ENCODE measurements around the gene TTC21B.
"Not testable (repeated sequence)": the region's sequence is repeated elsewhere in the genome, so short reads cannot be mapped to it uniquely, and the experiment has no call there.

The TTC21B gene

GRCh38 chr2:165871025-165871424, 82.6 kb downstream of the TTC21B start:
- H3K36me3 ChIP-seq (ENCODE audit: control insufficient read depth, insufficient read depth, low read length) = no peaks in the 10 kb centered on the region
- H3K27me3 ChIP-seq (replicated peaks; ENCODE audit: control insufficient read depth, insufficient read depth, low read length) = no peaks in the 10 kb centered on the region
- H3K4me3 ChIP-seq (replicated peaks; ENCODE audit: low read depth, low read length) = no peak overlapping the region
- no peak for TF ChIP-seq CTCF (IDR thresholded peaks at IDR 0.05; ENCODE audit: insufficient read depth, low read length, poor library complexity, severe bottlenecking)
- no peak for DNase-seq (ENCODE audit: extremely low read depth, insufficient read length)

DNA sequence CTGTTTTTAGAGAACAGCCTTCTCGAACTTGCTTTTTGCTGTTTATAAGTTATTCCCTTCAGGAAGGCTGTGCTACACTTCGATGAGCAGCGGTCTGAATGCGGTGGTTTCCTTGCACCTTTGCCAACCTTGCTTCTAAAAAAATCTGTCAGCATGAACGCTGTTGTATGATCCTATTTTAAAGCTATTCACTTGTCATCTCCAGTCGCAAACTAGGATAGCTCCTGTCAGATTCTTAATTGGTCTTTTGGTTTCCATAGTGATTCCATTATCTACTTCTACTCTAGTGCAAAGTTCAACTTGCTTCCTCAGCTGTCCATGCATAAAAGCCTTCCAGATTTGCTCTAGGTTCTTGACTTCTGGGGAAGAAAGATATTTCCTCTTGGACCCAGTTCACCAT, 83.2 kb downstream of the TTC21B start:
- no peak for TF ChIP-seq CTCF (IDR thresholded peaks at IDR 0.05; ENCODE audit: insufficient read depth, low read length, poor library complexity, severe bottlenecking)
- no peaks in the 10 kb centered on the region for H3K36me3 ChIP-seq (ENCODE audit: control insufficient read depth, insufficient read depth, low read length)
- no peaks in the 10 kb centered on the region for H3K27me3 ChIP-seq (replicated peaks; ENCODE audit: control insufficient read depth, insufficient read depth, low read length)
- no peak for DNase-seq (ENCODE audit: extremely low read depth, insufficient read length)
- H3K4me3 ChIP-seq (replicated peaks; ENCODE audit: low read depth, low read length) = no peak overlapping the region

DNA sequence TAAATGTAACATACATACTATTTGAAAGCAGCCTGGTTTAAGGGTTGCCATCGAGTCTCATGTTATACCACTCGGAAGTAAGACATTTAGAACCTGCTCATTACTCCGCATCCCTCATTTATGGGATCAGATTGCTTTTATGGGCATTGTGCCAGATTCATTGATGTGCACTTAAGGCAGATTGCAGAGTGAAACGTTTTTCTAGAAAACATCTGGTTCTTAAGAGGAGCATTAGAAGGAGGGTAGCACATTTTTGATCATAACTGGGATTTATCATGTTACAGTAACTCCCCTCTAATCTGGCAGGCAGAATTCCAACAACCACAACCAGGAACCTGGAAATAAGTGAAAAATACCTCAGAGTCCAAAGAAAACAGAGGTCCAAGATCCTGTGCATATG, 85.4 kb downstream of the TTC21B start:
- Histone ChIP-seq H3K36me3 (ENCODE audit: control insufficient read depth, insufficient read depth, low read length) (no peaks in the 10 kb centered on the region), H3K4me3 (replicated peaks; ENCODE audit: low read depth, low read length) (no peak overlapping the region), H3K27me3 (replicated peaks; ENCODE audit: control insufficient read depth, insufficient read depth, low read length) (no peaks in the 10 kb centered on the region)
- no peak for TF ChIP-seq CTCF (IDR thresholded peaks at IDR 0.05; ENCODE audit: insufficient read depth, low read length, poor library complexity, severe bottlenecking)
- DNase-seq (ENCODE audit: extremely low read depth, insufficient read length) = no peak

- Histone ChIP-seq H3K36me3 (ENCODE audit: control insufficient read depth, insufficient read depth, low read length) (no peaks in the 10 kb centered on the region), H3K4me3 (replicated peaks; ENCODE audit: low read depth, low read length) (no peak overlapping the region), H3K27me3 (replicated peaks; ENCODE audit: control insufficient read depth, insufficient read depth, low read length) (no peaks in the 10 kb centered on the region)
- TF ChIP-seq CTCF (IDR thresholded peaks at IDR 0.05; ENCODE audit: insufficient read depth, low read length, poor library complexity, severe bottlenecking) = no peak
- no peak for DNase-seq (ENCODE audit: extremely low read depth, insufficient read length)
Observed at GRCh38 chr2:165864296-165864695, 89.3 kb downstream of the TTC21B start.

DNA sequence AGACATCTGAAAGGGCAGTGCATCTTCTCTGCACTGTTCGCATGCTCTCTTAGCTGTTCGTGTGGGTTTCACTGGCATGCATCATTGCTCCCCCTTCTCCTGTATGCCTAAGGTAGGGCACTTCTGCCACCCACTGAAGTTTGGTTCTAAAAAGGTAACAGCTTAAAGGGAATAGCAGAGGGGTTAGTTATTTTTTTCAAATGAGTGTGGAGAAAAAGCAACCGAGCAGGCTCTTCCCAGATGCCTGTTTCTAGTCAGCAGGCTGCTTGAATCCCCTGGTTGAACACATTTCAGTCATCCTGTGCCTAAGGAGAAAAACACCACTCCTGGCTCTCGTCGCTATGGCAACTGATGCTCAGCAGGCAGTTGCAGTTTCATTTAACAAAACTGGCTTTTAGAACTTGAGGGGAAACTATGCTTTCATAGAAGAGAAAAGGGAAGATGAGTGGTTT, 89.7 kb downstream of the TTC21B start:
- Histone ChIP-seq H3K36me3 (ENCODE audit: control insufficient read depth, insufficient read depth, low read length) (no peaks in the 10 kb centered on the region), H3K27me3 (replicated peaks; ENCODE audit: control insufficient read depth, insufficient read depth, low read length) (no peaks in the 10 kb centered on the region), H3K4me3 (replicated peaks; ENCODE audit: low read depth, low read length) (no peak overlapping the region)
- DNase-seq (ENCODE audit: extremely low read depth, insufficient read length) = peak; percentile 9
- no peak for TF ChIP-seq CTCF (IDR thresholded peaks at IDR 0.05; ENCODE audit: insufficient read depth, low read length, poor library complexity, severe bottlenecking)

GRCh38 chr2:165861083-165861482, 92.5 kb downstream of the TTC21B start:
- not testable (repeated sequence) for H3K36me3 ChIP-seq (ENCODE audit: control insufficient read depth, insufficient read depth, low read length); DNase-seq (ENCODE audit: extremely low read depth, insufficient read length); H3K4me3 ChIP-seq (replicated peaks; ENCODE audit: low read depth, low read length); H3K27me3 ChIP-seq (replicated peaks; ENCODE audit: control insufficient read depth, insufficient read depth, low read length)

GRCh38 chr2:165859723-165860122, 93.9 kb downstream of the TTC21B start:
- H3K4me3 ChIP-seq (replicated peaks; ENCODE audit: low read depth, low read length); DNase-seq (ENCODE audit: extremely low read depth, insufficient read length); H3K27me3 ChIP-seq (replicated peaks; ENCODE audit: control insufficient read depth, insufficient read depth, low read length); H3K36me3 ChIP-seq (ENCODE audit: control insufficient read depth, insufficient read depth, low read length): not testable (repeated sequence)

All from GM06990 (cell line).